ENCODE results near the gene PUSL1.

The PUSL1 gene

DNA sequence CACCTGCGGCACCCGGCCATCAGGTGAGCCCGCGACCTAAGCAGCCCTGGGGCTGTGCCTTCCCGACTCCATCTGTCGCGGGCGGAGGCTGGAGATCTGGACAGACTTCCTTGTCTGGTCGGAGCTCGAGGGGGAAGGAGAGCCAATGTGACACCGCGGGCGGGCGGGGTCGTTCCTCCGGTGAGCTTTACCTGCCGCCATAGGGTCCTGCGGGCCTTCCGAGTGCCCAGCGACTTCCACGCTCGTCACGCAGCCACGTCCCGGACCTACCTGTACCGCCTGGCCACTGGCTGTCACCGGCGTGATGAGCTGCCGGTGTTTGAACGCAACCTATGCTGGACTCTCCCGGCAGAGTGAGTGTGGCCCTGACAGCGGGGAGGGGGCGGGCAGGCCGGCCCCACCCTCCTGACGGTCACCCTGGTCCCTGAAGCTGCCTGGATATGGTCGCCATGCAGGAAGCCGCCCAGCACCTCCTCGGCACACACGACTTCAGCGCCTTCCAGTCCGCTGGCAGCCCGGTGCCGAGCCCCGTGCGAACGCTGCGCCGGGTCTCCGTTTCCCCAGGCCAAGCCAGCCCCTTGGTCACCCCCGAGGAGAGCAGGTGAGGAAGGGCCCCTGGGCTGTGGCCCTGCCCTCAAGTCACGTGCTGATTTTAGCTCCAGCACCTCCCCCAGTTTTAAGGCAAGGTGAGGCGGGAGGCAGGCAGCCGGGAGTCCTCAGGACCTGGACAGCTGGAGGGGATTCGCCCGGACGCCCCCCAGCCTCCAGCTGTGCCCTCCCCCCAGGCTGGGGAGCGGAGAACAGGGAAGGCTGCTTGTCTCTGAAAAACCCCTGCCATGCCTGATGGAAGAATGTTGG, 1.1 kb downstream of the PUSL1 start:
- Histone ChIP-seq H3K9me3 (ENCODE audit: control insufficient read depth in 2 of 2, low read length in 2 of 2) (no peaks in the 10 kb centered on the region), H3K9ac (ENCODE audit: low read depth in 1 of 2, low read length in 2 of 2) (peak overlapping the region; percentile 63 to 79), H3K36me3 (ENCODE audit: control insufficient read depth in 2 of 2, insufficient read depth in 2 of 2, low read length in 2 of 2) (peaks cover 29 to 35% of the 10 kb centered on the region in 2 donors)

DNA sequence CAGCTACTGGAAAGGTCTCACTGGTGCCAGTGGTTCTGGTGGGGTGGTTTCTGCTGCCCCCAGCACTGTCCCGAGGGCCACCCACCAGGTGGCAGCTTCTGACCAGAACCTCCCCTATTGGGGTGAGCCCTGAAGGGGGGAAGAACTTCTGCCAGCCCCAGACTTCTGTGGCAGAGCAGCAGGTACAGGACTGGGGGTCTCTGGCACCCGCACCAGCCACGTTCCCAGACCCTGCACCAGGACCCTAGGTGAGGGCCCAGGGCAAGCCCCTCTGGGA, 1.6 kb downstream of the PUSL1 start:
- Histone ChIP-seq H3K4me1 (ENCODE audit: control insufficient read depth in 2 of 2, insufficient read depth in 2 of 2, low read length in 2 of 2) (peaks cover 28 to 32% of the 10 kb centered on the region in 2 donors), H3K9me3 (ENCODE audit: control insufficient read depth in 2 of 2, low read length in 2 of 2) (no peaks in the 10 kb centered on the region), H3K27me3 (ENCODE audit: control insufficient read depth in 2 of 2, insufficient read depth in 2 of 2, low read length in 2 of 2) (no peaks in the 10 kb centered on the region), H3K9ac (ENCODE audit: low read depth in 1 of 2, low read length in 2 of 2) (no peak overlapping the region), H3K27ac (ENCODE audit: low read depth in 2 of 2, low read length in 2 of 2) (peak overlapping the region in 1 of 2 donors; percentile 16), H3K36me3 (ENCODE audit: control insufficient read depth in 2 of 2, insufficient read depth in 2 of 2, low read length in 2 of 2) (peaks cover 35 to 41% of the 10 kb centered on the region in 2 donors), H3K4me3 (ENCODE audit: low read length in 2 of 2) (no peak overlapping the region)

More for the DNA sequence above, 1.1 kb downstream of the PUSL1 start:
- peaks cover 33 to 38% of the 10 kb centered on the region in 2 donors for H3K4me1 ChIP-seq (ENCODE audit: control insufficient read depth in 2 of 2, insufficient read depth in 2 of 2, low read length in 2 of 2)
- peak overlapping the region; percentile 93 to 96 for H3K27ac ChIP-seq (ENCODE audit: low read depth in 2 of 2, low read length in 2 of 2)
- no peaks in the 10 kb centered on the region for H3K27me3 ChIP-seq (ENCODE audit: control insufficient read depth in 2 of 2, insufficient read depth in 2 of 2, low read length in 2 of 2)
- peak overlapping the region; percentile 68 to 80 for H3K4me3 ChIP-seq (ENCODE audit: low read length in 2 of 2)

DNA sequence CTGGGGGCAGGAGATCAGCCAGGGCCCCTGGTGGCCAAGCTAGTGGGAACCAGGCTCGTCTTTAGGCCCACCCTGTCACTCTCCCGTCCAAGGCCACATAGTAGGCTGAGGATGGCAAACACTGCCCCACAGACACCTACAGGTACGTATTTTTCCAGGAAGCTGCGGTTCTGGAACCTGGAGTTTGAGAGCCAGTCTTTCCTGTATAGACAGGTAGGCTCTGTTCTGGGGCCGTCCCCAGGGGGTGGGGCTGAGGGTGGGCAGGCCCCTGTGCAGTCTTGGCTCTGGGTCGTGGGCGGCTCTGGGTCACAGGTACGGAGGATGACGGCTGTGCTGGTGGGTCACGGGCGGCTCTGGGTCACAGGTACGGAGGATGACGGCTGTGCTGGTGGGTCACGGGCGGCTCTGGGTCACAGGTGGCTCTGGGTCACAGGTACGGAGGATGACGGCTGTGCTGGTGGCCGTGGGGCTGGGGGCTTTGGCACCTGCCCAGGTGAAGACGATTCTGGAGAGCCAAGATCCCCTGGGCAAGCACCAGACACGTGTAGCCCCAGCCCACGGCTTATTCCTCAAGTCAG, 2.2 kb downstream of the PUSL1 start:
- no peaks in the 10 kb centered on the region for H3K9me3 ChIP-seq (ENCODE audit: control insufficient read depth in 2 of 2, low read length in 2 of 2)
- H3K9ac ChIP-seq (ENCODE audit: low read depth in 1 of 2, low read length in 2 of 2) = no peak overlapping the region
- H3K4me1 ChIP-seq (ENCODE audit: control insufficient read depth in 2 of 2, insufficient read depth in 2 of 2, low read length in 2 of 2) = peaks cover 23 to 27% of the 10 kb centered on the region in 2 donors
- no peak overlapping the region for H3K27ac ChIP-seq (ENCODE audit: low read depth in 2 of 2, low read length in 2 of 2)
- H3K36me3 ChIP-seq (ENCODE audit: control insufficient read depth in 2 of 2, insufficient read depth in 2 of 2, low read length in 2 of 2) = peaks cover 36 to 42% of the 10 kb centered on the region in 2 donors
- no peaks in the 10 kb centered on the region for H3K27me3 ChIP-seq (ENCODE audit: control insufficient read depth in 2 of 2, insufficient read depth in 2 of 2, low read length in 2 of 2)
- H3K4me3 ChIP-seq (ENCODE audit: low read length in 2 of 2) = no peak overlapping the region

GRCh38 chr1:1311107-1312104, 3.0 kb downstream of the PUSL1 start:
- Histone ChIP-seq H3K4me1 (ENCODE audit: control insufficient read depth in 2 of 2, insufficient read depth in 2 of 2, low read length in 2 of 2) (peaks cover 15 to 19% of the 10 kb centered on the region in 2 donors), H3K27ac (ENCODE audit: low read depth in 2 of 2, low read length in 2 of 2) (no peak overlapping the region), H3K9ac (ENCODE audit: low read depth in 1 of 2, low read length in 2 of 2) (no peak overlapping the region), H3K4me3 (ENCODE audit: low read length in 2 of 2) (no peak overlapping the region), H3K27me3 (ENCODE audit: control insufficient read depth in 2 of 2, insufficient read depth in 2 of 2, low read length in 2 of 2) (no peaks in the 10 kb centered on the region), H3K36me3 (ENCODE audit: control insufficient read depth in 2 of 2, insufficient read depth in 2 of 2, low read length in 2 of 2) (peaks cover 36 to 42% of the 10 kb centered on the region in 2 donors), H3K9me3 (ENCODE audit: control insufficient read depth in 2 of 2, low read length in 2 of 2) (no peaks in the 10 kb centered on the region)

- Histone ChIP-seq H3K4me1 (ENCODE audit: control insufficient read depth in 2 of 2, insufficient read depth in 2 of 2, low read length in 2 of 2) (peaks cover 6 to 10% of the 10 kb centered on the region in 2 donors), H3K9me3 (ENCODE audit: control insufficient read depth in 2 of 2, low read length in 2 of 2) (no peaks in the 10 kb centered on the region), H3K9ac (ENCODE audit: low read depth in 1 of 2, low read length in 2 of 2) (no peak overlapping the region), H3K27ac (ENCODE audit: low read depth in 2 of 2, low read length in 2 of 2) (no peak overlapping the region), H3K27me3 (ENCODE audit: control insufficient read depth in 2 of 2, insufficient read depth in 2 of 2, low read length in 2 of 2) (no peaks in the 10 kb centered on the region), H3K36me3 (ENCODE audit: control insufficient read depth in 2 of 2, insufficient read depth in 2 of 2, low read length in 2 of 2) (peaks cover 36 to 47% of the 10 kb centered on the region in 2 donors), H3K4me3 (ENCODE audit: low read length in 2 of 2) (no peak overlapping the region)
Observed at GRCh38 chr1:1312450-1313314, 4.3 kb downstream of the PUSL1 start.

DNA sequence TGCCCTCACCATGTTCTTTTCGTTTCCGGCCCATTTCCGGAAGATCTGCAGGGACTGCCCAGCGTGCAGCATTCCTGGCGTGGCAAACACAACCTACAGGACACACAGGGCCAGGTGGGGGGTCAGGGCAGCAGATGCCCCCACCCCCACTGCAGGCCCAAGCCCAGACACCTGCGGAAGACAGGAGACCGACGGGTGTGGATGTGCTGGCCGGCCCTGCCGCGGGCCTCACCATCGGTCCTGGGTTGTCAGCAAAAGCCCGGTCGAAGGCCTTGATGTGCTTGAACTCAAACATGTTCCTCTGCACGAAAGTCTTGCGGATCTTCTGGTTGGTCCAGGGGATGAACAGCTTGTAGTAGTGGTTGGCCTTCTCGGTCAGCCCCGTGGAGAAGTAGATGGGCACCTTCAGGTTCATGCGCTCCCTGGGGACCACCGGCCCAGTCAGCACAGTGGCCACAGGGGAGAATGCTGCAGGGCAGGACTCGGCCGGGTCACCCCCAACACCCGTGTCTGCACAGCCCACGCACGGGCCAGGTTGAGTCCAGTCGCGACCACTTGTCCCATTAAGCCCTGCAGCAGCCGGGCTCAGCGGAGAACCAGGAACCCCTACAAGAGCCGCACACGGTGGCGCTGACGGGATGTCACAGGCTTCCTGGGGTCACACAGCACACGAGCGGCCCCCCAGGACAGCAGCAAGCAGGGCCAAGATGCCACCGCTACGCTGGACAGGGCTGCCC, 5.3 kb downstream of the PUSL1 start:
- Histone ChIP-seq H3K27me3 (ENCODE audit: control insufficient read depth in 2 of 2, insufficient read depth in 2 of 2, low read length in 2 of 2) (no peaks in the 10 kb centered on the region), H3K4me3 (ENCODE audit: low read length in 2 of 2) (no peak overlapping the region), H3K9ac (ENCODE audit: low read depth in 1 of 2, low read length in 2 of 2) (no peak overlapping the region), H3K27ac (ENCODE audit: low read depth in 2 of 2, low read length in 2 of 2) (no peak overlapping the region), H3K9me3 (ENCODE audit: control insufficient read depth in 2 of 2, low read length in 2 of 2) (no peaks in the 10 kb centered on the region), H3K4me1 (ENCODE audit: control insufficient read depth in 2 of 2, insufficient read depth in 2 of 2, low read length in 2 of 2) (peaks cover 6 to 15% of the 10 kb centered on the region in 2 donors), H3K36me3 (ENCODE audit: control insufficient read depth in 2 of 2, insufficient read depth in 2 of 2, low read length in 2 of 2) (peaks cover 36 to 47% of the 10 kb centered on the region in 2 donors)

DNA sequence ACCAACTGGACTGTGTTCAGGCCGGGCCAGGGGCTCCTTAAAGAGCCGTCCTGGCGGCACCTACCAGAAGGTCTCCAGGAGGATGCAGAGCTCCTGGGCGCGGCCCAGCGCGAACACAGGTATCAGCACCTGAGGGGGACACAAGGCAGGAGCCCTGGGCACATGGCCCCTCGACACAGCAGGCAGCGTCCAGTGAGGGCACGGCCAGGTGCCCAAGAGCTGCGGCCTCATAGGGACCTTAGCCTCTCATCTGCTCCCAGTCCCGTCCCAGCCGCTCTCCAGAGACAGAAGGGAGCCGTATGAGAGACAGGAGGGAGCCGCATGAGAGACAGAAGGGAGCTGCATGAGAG, 5.8 kb downstream of the PUSL1 start:
- no peak overlapping the region for H3K9ac ChIP-seq (ENCODE audit: low read depth in 1 of 2, low read length in 2 of 2)
- H3K9me3 ChIP-seq (ENCODE audit: control insufficient read depth in 2 of 2, low read length in 2 of 2) = no peaks in the 10 kb centered on the region
- peaks cover 36 to 51% of the 10 kb centered on the region in 2 donors for H3K36me3 ChIP-seq (ENCODE audit: control insufficient read depth in 2 of 2, insufficient read depth in 2 of 2, low read length in 2 of 2)
- no peaks in the 10 kb centered on the region for H3K27me3 ChIP-seq (ENCODE audit: control insufficient read depth in 2 of 2, insufficient read depth in 2 of 2, low read length in 2 of 2)
- H3K27ac ChIP-seq (ENCODE audit: low read depth in 2 of 2, low read length in 2 of 2) = no peak overlapping the region
- H3K4me3 ChIP-seq (ENCODE audit: low read length in 2 of 2) = no peak overlapping the region
- peaks cover 6 to 11% of the 10 kb centered on the region in 2 donors for H3K4me1 ChIP-seq (ENCODE audit: control insufficient read depth in 2 of 2, insufficient read depth in 2 of 2, low read length in 2 of 2)

DNA sequence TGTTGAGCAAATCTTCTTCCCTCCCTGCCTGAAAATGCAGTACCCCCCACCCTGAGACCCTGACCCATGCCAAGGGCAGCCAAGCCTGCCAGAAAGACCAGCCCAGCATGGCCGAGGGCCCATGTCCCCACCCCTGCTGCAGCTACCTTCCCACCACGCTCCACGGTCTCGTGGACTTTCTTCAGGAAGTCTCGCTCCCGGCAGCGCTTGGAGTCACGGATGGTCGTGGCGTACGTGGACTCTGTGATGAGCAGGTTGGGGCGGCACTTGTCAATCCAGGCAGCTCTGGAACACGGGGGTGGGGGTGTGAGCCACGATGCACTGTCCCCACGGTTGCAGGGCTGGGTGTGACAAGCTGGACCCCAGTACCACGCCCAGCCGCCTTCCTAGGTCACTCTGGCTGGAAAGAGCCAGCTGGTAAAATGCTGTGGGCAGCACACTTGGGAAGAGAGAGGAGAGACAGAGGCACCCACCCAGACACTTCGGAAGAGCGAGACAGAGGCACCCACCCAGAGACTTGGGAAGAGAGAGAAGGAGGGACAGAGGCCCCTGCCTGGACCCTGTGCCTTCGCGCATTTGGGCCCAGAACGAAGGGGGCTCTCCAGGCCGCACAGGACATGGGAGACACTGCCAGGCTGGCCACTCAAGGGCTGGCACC, 6.4 kb downstream of the PUSL1 start:
- H3K36me3 ChIP-seq (ENCODE audit: control insufficient read depth in 2 of 2, insufficient read depth in 2 of 2, low read length in 2 of 2) = peaks cover 38 to 56% of the 10 kb centered on the region in 2 donors
- no peak overlapping the region for H3K27ac ChIP-seq (ENCODE audit: low read depth in 2 of 2, low read length in 2 of 2)
- no peaks in the 10 kb centered on the region for H3K9me3 ChIP-seq (ENCODE audit: control insufficient read depth in 2 of 2, low read length in 2 of 2)
- H3K4me1 ChIP-seq (ENCODE audit: control insufficient read depth in 2 of 2, insufficient read depth in 2 of 2, low read length in 2 of 2) = peaks cover 0 to 5% of the 10 kb centered on the region in 2 donors
- no peaks in the 10 kb centered on the region for H3K27me3 ChIP-seq (ENCODE audit: control insufficient read depth in 2 of 2, insufficient read depth in 2 of 2, low read length in 2 of 2)
- no peak overlapping the region for H3K4me3 ChIP-seq (ENCODE audit: low read length in 2 of 2)
- H3K9ac ChIP-seq (ENCODE audit: low read depth in 1 of 2, low read length in 2 of 2) = no peak overlapping the region
